Measurements from ENCODE around the gene CALML6. TPM values are rescaled to one million over a fixed set of nuclear protein-coding genes. Genes with fewer than 3 reads are reported as not detected.

Gene CALML6
- total RNA-seq, 6 experiments from 2014 or later, result 0.11 to 0.95 (median 0.48) TPM; not detected in 1

DNA sequence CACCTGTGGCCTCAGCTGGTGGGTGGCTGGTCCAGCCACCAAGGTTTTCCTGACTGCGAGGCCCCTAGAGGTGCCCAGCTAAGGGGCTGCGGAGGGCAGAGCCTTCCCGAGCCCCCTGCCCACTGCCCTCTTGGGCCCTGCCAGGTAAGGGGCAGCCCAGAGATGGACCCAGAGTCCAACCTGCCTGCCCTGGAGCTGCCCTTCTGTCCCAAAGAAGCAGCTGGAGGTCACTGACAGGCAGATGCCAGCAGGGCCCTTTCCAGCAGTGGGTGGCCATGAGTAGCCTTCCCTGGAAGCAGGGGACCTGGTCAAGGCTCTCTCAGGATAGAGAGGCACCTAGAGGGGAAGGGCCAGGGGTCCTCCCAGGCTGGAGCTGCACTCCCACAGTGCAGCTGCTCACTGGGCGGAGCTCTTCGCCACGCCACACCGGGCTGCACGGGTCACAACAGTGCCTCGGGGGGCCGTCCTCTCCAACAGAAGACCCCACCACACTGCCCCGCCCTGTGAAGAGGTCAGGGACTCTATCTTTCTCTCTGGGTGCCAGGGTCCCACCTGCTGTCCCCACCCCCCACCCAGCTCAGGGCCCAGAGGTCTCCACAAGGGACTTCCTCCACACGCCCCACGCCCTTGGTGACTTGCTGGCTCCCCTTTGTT, 13.3 kb upstream of the CALML6 start:
- no peaks in the 10 kb centered on the region; the same call in 1 of the 2 replicates for H3K9me3 Mint-ChIP-seq
- TF ChIP-seq, protein P1, sequence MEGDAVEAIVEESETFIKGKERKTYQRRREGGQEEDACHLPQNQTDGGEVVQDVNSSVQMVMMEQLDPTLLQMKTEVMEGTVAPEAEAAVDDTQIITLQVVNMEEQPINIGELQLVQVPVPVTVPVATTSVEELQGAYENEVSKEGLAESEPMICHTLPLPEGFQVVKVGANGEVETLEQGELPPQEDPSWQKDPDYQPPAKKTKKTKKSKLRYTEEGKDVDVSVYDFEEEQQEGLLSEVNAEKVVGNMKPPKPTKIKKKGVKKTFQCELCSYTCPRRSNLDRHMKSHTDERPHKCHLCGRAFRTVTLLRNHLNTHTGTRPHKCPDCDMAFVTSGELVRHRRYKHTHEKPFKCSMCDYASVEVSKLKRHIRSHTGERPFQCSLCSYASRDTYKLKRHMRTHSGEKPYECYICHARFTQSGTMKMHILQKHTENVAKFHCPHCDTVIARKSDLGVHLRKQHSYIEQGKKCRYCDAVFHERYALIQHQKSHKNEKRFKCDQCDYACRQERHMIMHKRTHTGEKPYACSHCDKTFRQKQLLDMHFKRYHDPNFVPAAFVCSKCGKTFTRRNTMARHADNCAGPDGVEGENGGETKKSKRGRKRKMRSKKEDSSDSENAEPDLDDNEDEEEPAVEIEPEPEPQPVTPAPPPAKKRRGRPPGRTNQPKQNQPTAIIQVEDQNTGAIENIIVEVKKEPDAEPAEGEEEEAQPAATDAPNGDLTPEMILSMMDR (IDR thresholded peaks at IDR 0.05), result no peak
- H3K27ac Mint-ChIP-seq, result no peak overlapping the region
- no peaks in the 10 kb centered on the region; the same call in 1 of the 2 replicates for H3K27me3 Mint-ChIP-seq (ENCODE audit: insufficient read depth)
- peaks cover 7% of the 10 kb centered on the region for H3K4me1 Mint-ChIP-seq (ENCODE audit: low read depth)
- no peaks in the 10 kb centered on the region for H3K36me3 Mint-ChIP-seq (ENCODE audit: low read depth)
- no peak overlapping the region for H3K4me3 Mint-ChIP-seq
- no peak for DNase-seq

- Mint-ChIP-seq H3K36me3 (ENCODE audit: low read depth) (no peaks in the 10 kb centered on the region), H3K27ac (no peak overlapping the region), H3K4me3 (no peak overlapping the region), H3K9me3 (no peaks in the 10 kb centered on the region; the same call in 1 of the 2 replicates), H3K27me3 (ENCODE audit: insufficient read depth) (no peaks in the 10 kb centered on the region; the same call in 1 of the 2 replicates), H3K4me1 (ENCODE audit: low read depth) (peaks cover 7% of the 10 kb centered on the region)
- DNase-seq, result no peak
- TF ChIP-seq, protein P1 (IDR thresholded peaks at IDR 0.05), result no peak
Observed at GRCh38 chr1:1903224-1903623, 11.8 kb upstream of the CALML6 start.

- H3K9me3 Mint-ChIP-seq, result no peaks in the 10 kb centered on the region; the same call in 1 of the 2 replicates
- peak; percentile 73 for DNase-seq
- no peak overlapping the region for H3K4me3 Mint-ChIP-seq
Observed at GRCh38 chr1:1906185-1907097, 8.6 kb upstream of the CALML6 start.

GRCh38 chr1:1907098-1907736, 7.8 kb upstream of the CALML6 start:
- Mint-ChIP-seq H3K4me3 (no peak overlapping the region), H3K4me1 (ENCODE audit: low read depth) (peaks cover 17% of the 10 kb centered on the region), H3K27ac (peak overlapping the region; percentile 4; the same call in 1 of the 2 replicates), H3K36me3 (ENCODE audit: low read depth) (no peaks in the 10 kb centered on the region), H3K27me3 (ENCODE audit: insufficient read depth) (no peaks in the 10 kb centered on the region), H3K9me3 (no peaks in the 10 kb centered on the region; the same call in 1 of the 2 replicates)
- TF ChIP-seq, protein P1 (IDR thresholded peaks at IDR 0.05), result no peak
- DNase-seq, result no peak

More at GRCh38 chr1:1906185-1907097, 8.6 kb upstream of the CALML6 start:
- Mint-ChIP-seq H3K4me1 (ENCODE audit: low read depth) (peaks cover 17% of the 10 kb centered on the region), H3K27ac (peak overlapping the region; percentile 24), H3K27me3 (ENCODE audit: insufficient read depth) (no peaks in the 10 kb centered on the region), H3K36me3 (ENCODE audit: low read depth) (no peaks in the 10 kb centered on the region)
- TF ChIP-seq, protein P1 (IDR thresholded peaks at IDR 0.05), result peak; percentile 92

DNA sequence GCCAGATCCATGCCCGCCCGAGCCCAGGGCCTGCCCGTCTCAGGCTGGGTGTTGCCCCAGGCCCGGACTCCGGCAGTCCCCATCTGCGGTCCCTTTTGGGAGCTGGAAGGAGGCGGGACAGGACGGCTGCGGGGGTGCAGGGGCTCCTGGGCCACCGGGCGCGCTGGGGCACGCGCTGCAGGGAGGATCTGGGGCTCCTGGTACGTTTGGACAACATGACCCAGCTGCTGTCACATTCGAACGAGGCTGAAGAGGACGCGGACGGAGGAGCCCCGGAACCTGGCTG, 6.6 kb upstream of the CALML6 start:
- TF ChIP-seq, protein P1 (IDR thresholded peaks at IDR 0.05), result no peak
- Mint-ChIP-seq H3K9me3 (no peaks in the 10 kb centered on the region), H3K4me3 (peak overlapping the region; percentile 79), H3K27ac (no peak overlapping the region), H3K36me3 (ENCODE audit: low read depth) (no peaks in the 10 kb centered on the region), H3K27me3 (ENCODE audit: insufficient read depth) (no peaks in the 10 kb centered on the region), H3K4me1 (ENCODE audit: low read depth) (peaks cover 17% of the 10 kb centered on the region)
- DNase-seq, result no peak
